ENCODE results near the gene KCNJ6. TPM values are rescaled to one million over a fixed set of nuclear protein-coding genes. Genes with fewer than 3 reads are reported as not detected.

KCNJ6 gene
- total RNA-seq, 1 experiment from 2014 or later, result 1.2 TPM

- Histone ChIP-seq H4K91ac (ENCODE audit: insufficient read length, low read depth, low read length) (no peak overlapping the region), H3K4me1 (ENCODE audit: insufficient read depth, low read length) (0 out of 2 replicates have a peak, but pooled peaks cover 4% of the 10 kb centered on the region), H3K79me2 (ENCODE audit: insufficient read depth, low read length) (no peaks in the 10 kb centered on the region), H3K27ac (ENCODE audit: insufficient read length, low read depth, low read length) (no peak overlapping the region), H3K79me1 (ENCODE audit: insufficient read depth, low read depth, low read length, poor library complexity, severe bottlenecking) (no peaks in the 10 kb centered on the region), H3K18ac (ENCODE audit: insufficient read length, low read depth, low read length) (no peak overlapping the region), H3K4me2 (ENCODE audit: insufficient read depth, insufficient read length, low read length) (no peak overlapping the region), H2AK5ac (ENCODE audit: insufficient read length, low read length) (no peak overlapping the region), H4K8ac (replicated peaks; ENCODE audit: insufficient read length, low read depth, low read length) (no peak overlapping the region), H4K5ac (ENCODE audit: insufficient read length, low read depth, low read length) (no peak overlapping the region), H3K9me3 (ENCODE audit: control insufficient read depth, low read depth, low read length) (no peaks in the 10 kb centered on the region), H3K27me3 (ENCODE audit: insufficient read depth, low read length) (no peaks in the 10 kb centered on the region), H3K23me2 (ENCODE audit: insufficient read length, low read depth, low read length, poor library complexity, severe bottlenecking) (no peaks in the 10 kb centered on the region), H3K23ac (ENCODE audit: insufficient read length, low read depth, low read length) (no peak overlapping the region), H2BK15ac (ENCODE audit: low read depth, low read length) (no peak overlapping the region), H3K4ac (ENCODE audit: low read depth, low read length) (no peak overlapping the region), H3K14ac (ENCODE audit: insufficient read depth, low read length) (no peak overlapping the region), H2BK20ac (ENCODE audit: low read depth, low read length, poor library complexity, severe bottlenecking) (no peak overlapping the region), H4K20me1 (ENCODE audit: control insufficient read depth, insufficient read depth, insufficient read length) (no peaks in the 10 kb centered on the region), H3T11ph (ENCODE audit: low read length) (no peak overlapping the region), H3K9ac (ENCODE audit: extremely low read depth, insufficient read length, low read length) (no peak overlapping the region), H2BK5ac (ENCODE audit: insufficient read length, low read length) (no peak overlapping the region), H3K56ac (ENCODE audit: insufficient read length, low read depth, low read length) (no peak overlapping the region), H2BK120ac (ENCODE audit: low read depth, low read length, poor library complexity, severe bottlenecking) (no peak overlapping the region), H2AFZ (ENCODE audit: low read length) (no peak overlapping the region), H2BK12ac (ENCODE audit: insufficient read length, low read depth, low read length) (no peak overlapping the region)
- Mint-ChIP-seq H3K36me3 (ENCODE audit: insufficient read depth in 1 of 3, low read depth in 3 of 3) (no peaks in the 10 kb centered on the region; a peak in 2 of 7 replicates), H3K4me1 (peaks cover 24 to 26% of the 10 kb centered on the region in 2 experiments), H3K9me3 (peaks cover 0 to 3% of the 10 kb centered on the region in 2 experiments; a peak in 1 of 5 replicates), H3K4me3 (no peak overlapping the region), H3K27me3 (ENCODE audit: low read depth) (no peaks in the 10 kb centered on the region; the same call in 1 of the 2 replicates), H3K27ac (no peak overlapping the region; a peak in 1 of 7 replicates)
- no CpG with 5 or more reads among the region's 14 CpGs for WGBS (ENCODE audit: extremely low coverage, insufficient read length, low lambda C conversion rate)
- no peak for DNase-seq
- TF ChIP-seq, protein P1, sequence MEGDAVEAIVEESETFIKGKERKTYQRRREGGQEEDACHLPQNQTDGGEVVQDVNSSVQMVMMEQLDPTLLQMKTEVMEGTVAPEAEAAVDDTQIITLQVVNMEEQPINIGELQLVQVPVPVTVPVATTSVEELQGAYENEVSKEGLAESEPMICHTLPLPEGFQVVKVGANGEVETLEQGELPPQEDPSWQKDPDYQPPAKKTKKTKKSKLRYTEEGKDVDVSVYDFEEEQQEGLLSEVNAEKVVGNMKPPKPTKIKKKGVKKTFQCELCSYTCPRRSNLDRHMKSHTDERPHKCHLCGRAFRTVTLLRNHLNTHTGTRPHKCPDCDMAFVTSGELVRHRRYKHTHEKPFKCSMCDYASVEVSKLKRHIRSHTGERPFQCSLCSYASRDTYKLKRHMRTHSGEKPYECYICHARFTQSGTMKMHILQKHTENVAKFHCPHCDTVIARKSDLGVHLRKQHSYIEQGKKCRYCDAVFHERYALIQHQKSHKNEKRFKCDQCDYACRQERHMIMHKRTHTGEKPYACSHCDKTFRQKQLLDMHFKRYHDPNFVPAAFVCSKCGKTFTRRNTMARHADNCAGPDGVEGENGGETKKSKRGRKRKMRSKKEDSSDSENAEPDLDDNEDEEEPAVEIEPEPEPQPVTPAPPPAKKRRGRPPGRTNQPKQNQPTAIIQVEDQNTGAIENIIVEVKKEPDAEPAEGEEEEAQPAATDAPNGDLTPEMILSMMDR (conservative IDR thresholded peaks at IDR 0.05), result no peak
Observed at GRCh38 chr21:37842163-37842919, 73.9 kb downstream of the KCNJ6 start.

All from H9 (cell line).